ENCODE results near the gene MTF1. TPM values are rescaled to one million over a fixed set of nuclear protein-coding genes. Genes with fewer than 3 reads are reported as not detected.
"Not testable (repeated sequence)": the region's sequence is repeated elsewhere in the genome, so short reads cannot be mapped to it uniquely, and the experiment has no call there.

MTF1 gene
- 23.2 and 31.7 TPM in 2 replicates for total RNA-seq

GRCh38 chr1:37859507-37860345 lies at the start of gene MTF1:
Gene MTF1 (minus strand): TSS chr1:37859592. CDS start chr1:37857658, 1,934 bp downstream.
- intact Hi-C loops (cut with micrococcal nuclease) = loop anchor here (1.0 to 5.0 kb wide), 13 partner anchors 8 to 1013 kb away; partner anchors contain the start of genes C1orf122, CDCA8, GNL2 and INPP5B

GRCh38 chr1:37908531-37908930 lies 49.1 kb upstream of the MTF1 start:
- intact Hi-C loops (cut with micrococcal nuclease) = not testable (repeated sequence)

DNA sequence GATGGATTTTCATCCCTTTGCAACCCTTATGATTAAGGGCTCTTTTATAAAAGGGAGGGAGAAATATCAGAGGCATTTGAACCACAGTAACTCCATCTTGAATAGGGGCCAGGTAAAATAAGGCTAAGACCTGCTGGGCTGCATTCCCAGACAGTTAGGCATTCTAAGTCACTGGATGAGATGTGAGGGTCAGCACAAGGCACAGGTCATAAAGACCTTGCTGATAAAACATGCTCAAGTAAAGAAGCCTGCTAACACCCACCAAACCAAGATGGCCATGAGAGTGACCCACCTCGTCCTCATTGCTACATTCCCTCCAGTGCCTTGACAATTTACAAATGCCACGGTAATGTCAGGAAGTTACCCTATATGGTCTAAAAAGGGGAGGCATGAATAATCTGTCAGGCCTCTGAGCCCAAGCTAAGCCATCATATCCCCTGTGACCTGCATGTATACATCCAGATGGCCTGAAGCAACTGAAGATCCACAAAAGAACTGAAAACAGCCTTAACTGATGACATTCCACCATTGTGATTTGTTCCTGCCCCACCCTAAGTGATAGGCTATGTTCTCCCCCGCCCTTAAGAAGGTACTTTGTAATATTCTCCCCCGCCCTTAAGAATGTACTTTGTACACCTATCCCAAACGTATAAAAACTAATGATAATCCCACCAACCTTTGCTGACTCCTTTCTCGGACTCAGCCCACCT lies 48.2 kb upstream of the MTF1 start:
- intact Hi-C loops (cut with micrococcal nuclease) = not testable (repeated sequence)

DNA sequence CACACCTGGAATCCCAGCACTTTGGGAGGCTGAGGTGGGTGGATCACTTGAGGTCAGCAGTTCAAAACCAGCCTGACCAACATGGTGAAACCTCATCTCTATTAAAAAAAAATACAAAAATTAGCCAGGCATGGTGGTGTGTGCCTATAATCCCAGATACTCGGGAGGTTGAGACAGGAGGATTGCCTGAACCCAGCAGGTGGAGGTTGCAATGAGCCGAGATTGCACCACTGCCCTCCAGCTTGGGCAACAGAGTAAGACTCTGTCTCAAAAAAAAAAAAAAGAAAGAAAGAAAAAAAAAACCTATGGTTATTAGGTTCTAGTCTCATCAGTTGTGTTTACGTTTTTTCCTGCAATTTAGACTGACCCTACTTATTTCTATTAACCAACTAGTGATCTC lies 47.2 kb upstream of the MTF1 start:
- intact Hi-C loops (cut with micrococcal nuclease) = not testable (repeated sequence)

GRCh38 chr1:37905727-37906126 lies 46.3 kb upstream of the MTF1 start:
- intact Hi-C loops (cut with micrococcal nuclease) = no loop called here

DNA sequence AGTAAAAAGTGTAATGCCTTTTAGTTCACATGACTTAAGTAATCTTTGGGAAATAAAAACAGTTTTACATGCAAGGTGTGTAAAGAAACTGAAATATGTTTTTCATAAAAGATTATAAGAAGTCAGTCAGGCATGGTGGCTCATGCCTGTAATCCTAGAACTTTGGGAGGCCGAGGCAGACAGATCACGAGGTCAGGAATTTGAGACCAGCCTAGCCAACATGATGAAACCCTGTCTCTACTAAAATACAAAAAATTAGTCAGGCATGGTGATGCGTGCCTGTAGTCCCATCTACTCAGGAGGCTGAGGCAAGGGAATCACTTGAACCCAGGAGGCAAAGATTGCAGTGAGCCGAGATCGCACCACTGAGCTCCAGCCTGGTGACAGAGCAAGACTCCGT lies 44.5 kb upstream of the MTF1 start:
- intact Hi-C loops (cut with micrococcal nuclease) = not testable (repeated sequence)

DNA sequence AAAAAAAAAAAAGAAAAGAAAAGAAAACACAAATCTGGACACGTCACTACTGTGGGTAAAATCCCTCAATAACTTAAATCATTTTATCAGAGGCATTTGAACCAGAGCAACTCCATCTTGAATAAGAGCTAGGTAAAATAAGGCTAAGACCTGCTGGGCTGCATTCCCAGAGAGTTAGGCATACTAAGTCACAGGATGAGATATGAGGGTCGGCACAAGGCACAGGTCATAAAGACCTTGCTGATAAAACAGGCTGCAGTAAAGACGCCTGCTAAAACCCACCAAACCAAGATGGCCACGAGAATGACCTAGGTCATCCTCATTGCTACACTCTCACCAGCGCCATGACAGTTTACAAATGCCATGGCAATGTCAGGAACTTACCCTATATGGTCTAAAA lies 43.6 kb upstream of the MTF1 start:
- intact Hi-C loops (cut with micrococcal nuclease) = no loop called here

- intact Hi-C loops (cut with micrococcal nuclease) = no loop called here
Measured at GRCh38 chr1:37901893-37902225, 42.5 kb upstream of the MTF1 start.

GRCh38 chr1:37901191-37901892 lies 42.0 kb upstream of the MTF1 start:
- intact Hi-C loops (cut with micrococcal nuclease) = no loop called here

GRCh38 chr1:37897563-37897962 lies 38.2 kb upstream of the MTF1 start:
- intact Hi-C loops (cut with micrococcal nuclease) = not testable (repeated sequence)

- intact Hi-C loops (cut with micrococcal nuclease) = no loop called here
Measured at GRCh38 chr1:37893673-37894072, 34.3 kb upstream of the MTF1 start.

- intact Hi-C loops (cut with micrococcal nuclease) = no loop called here
Measured at GRCh38 chr1:37892151-37893047, 33.0 kb upstream of the MTF1 start.

- intact Hi-C loops (cut with micrococcal nuclease) = loop anchor here (1.0 kb wide), 3 partner anchors 85 to 129 kb away; partner anchors contain the start of gene SF3A3
Measured at GRCh38 chr1:37890378-37891014, 31.1 kb upstream of the MTF1 start.

- intact Hi-C loops (cut with micrococcal nuclease) = no loop called here
Measured at GRCh38 chr1:37888022-37888700, 28.8 kb upstream of the MTF1 start.

DNA sequence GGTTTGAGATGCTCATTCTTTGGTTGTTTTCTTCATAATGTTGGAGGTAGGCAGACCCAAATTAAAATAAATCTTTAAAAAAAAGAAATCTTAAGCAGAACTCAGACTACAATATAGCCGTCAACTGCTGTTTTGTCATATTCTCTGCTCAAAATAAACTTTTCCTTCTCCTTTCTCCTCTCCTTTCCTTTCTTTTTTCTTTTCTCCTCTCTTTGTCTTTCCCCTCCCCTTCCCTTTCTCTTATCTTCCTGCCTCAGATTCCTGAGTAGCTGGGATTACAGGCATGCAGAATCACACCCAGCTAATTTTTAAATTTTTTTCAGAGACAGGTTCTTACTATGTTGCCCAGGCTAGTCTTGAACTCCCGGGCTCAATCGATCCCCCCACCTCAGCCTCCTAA lies 24.8 kb upstream of the MTF1 start:
- intact Hi-C loops (cut with micrococcal nuclease) = no loop called here

DNA sequence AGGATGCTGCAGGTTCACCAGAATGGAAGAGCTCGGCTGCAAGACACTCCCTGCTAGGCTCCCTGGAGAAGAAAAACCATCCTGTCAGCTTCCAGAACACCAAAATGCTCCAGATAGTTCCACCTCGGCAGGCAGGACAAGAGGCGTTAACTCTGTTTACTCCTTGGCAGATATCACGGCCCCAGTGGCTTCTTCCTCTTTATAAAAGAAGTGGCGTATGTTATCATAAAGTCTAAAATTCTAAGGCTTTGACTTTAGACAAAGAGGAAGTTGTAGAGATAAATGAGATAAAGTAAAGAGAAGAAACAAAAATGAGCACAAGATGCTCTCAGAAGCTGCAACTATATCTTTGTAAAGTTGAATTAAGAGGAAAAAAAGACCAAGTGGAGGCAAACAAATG lies 24.3 kb upstream of the MTF1 start:
- intact Hi-C loops (cut with micrococcal nuclease) = no loop called here

DNA sequence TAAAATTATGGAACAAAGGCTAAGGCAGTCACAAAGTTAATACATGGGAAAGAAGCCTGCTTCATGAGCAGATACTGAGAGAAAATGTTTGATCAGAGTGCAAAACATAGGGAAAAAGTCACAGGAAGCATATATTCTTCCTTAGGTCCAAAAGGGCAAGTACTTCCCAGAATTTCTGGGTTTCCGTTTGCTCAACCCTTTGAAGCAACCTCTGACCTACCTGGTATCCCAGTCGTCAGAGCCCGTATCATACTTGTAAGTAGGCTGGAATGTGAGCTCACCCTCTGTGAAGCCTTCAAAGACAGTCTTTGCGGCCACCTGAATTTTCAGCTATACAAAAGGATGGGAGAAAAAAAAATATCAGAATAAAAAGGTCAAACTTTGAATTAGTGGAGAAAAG lies 20.5 kb upstream of the MTF1 start:
- intact Hi-C loops (cut with micrococcal nuclease) = no loop called here

- intact Hi-C loops (cut with micrococcal nuclease) = no loop called here
Measured at GRCh38 chr1:37878071-37878470, 18.7 kb upstream of the MTF1 start.

DNA sequence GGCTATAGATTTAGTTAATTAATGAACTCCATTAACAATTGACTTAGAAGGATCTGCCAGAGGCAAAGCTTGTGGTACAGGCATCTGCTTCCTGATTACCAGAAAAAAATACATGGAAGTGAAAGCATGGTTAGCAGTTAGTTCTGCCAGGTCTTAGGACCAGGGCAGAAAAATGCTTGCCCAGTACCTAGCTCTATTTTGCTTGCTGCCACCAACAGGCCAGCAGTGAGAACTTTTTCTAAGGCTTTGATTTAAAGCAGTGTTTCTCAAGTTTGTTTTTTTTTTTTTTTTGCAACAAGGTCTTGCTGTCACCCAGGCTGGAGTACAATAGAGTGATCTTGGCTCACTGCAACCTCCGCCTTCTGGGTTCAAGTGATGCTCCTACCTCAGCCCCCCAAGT lies 16.4 kb upstream of the MTF1 start:
- intact Hi-C loops (cut with micrococcal nuclease) = no loop called here

DNA sequence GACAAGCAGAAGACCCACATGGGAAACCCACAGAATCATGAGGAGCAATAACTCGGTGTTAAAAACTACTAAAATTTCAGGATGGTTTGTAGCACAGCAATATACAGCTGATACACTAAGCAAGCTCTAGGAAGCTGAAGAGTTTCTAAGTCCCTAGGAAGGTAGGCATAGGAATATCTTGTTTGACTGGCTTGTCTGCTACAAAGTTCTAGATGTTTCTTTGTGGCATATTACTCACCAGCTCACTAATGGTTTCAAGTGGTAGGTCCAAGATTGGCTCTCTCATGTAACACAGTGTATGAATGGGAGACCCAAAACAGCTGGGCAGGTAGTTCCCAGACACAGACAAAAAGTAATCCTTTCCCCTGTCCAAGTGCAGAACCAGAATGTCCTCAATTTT lies 13.3 kb upstream of the MTF1 start:
- intact Hi-C loops (cut with micrococcal nuclease) = no loop called here
